GM23338 (cell line): ENCODE data around the gene NOLC1. TPM values are rescaled to one million over a fixed set of nuclear protein-coding genes. Genes with fewer than 3 reads are reported as not detected.

Experiments
- ATAC-seq: fragments of 200-7000 bp; cut with Tn5 transposase; 3 replicates; pipeline ENCODE4 v1.9.1; 2020
- DNase-seq: peaks from one replicate; pipeline ENCODE4 v3.0.0-alpha.2; 2015; ENCODE audit warnings: low spot score
- H2AFZ ChIP-seq: fragments of 200-600 bp; sonication (generic); 2 replicates; pipeline ENCODE4 v1.8.0; 2016; ENCODE audit warnings: antibody characterized with exemption, mild to moderate bottlenecking, moderate library complexity
- H3F3A ChIP-seq: fragments of 200-600 bp; sonication (generic); replicated peaks from 2 replicates; pipeline ENCODE4 v1.8.0; 2017; ENCODE audit warnings: antibody characterized with exemption, mixed run types, low read depth
- H3K27ac ChIP-seq: fragments of 200-600 bp; sonication (generic); 2 replicates; pipeline ENCODE4 v1.6.1; 2016; ENCODE audit warnings: low read depth
- H3K27me3 ChIP-seq: fragments of 200-600 bp; sonication (generic); 2 replicates; pipeline ENCODE4 v1.8.0; 2016; ENCODE audit warnings: mild to moderate bottlenecking, mixed run types, moderate library complexity; ENCODE audit not compliant: insufficient read depth
- H3K36me3 ChIP-seq: fragments of 200-600 bp; sonication (generic); 2 replicates; pipeline ENCODE4 v1.8.0; 2016; ENCODE audit warnings: mild to moderate bottlenecking; ENCODE audit not compliant: insufficient read depth
- H3K4me1 ChIP-seq: fragments of 200-600 bp; sonication (generic); 2 replicates; pipeline ENCODE4 v1.8.0; 2016; ENCODE audit warnings: mild to moderate bottlenecking, moderate library complexity; ENCODE audit not compliant: insufficient read depth
- H3K4me2 ChIP-seq: fragments of 200-600 bp; sonication (generic); 2 replicates; pipeline ENCODE4 v1.7.1; 2017; ENCODE audit warnings: mixed run types
- H3K4me3 ChIP-seq: fragments of 200-600 bp; sonication (generic); 2 replicates; pipeline ENCODE4 v1.6.1; 2016; ENCODE audit warnings: mixed run types
- H3K79me2 ChIP-seq: fragments of 200-600 bp; sonication (generic); replicated peaks from 2 replicates; pipeline ENCODE4 v1.8.0; 2017; ENCODE audit warnings: mild to moderate bottlenecking; ENCODE audit not compliant: insufficient read depth
- H3K9me2 ChIP-seq: fragments of 200-600 bp; sonication (generic); 2 replicates; pipeline ENCODE4 v1.8.0; 2017; ENCODE audit not compliant: insufficient read depth
- H4K20me1 ChIP-seq: fragments of 200-600 bp; sonication (generic); replicated peaks from 2 replicates; pipeline ENCODE4 v1.8.0; 2017; ENCODE audit warnings: mild to moderate bottlenecking; ENCODE audit not compliant: insufficient read depth
- H3K27ac Mint-ChIP-seq: 2 replicates; pipeline ENCODE4 v1.8.0; 2020; ENCODE audit warnings: inconsistent platforms, mild to moderate bottlenecking, moderate library complexity, mixed read lengths
- H3K27me3 Mint-ChIP-seq: 3 replicates; pipeline ENCODE4 v1.8.0; 2022; ENCODE audit warnings: low read depth, mild to moderate bottlenecking, moderate library complexity, mixed read lengths, inconsistent platforms; ENCODE audit not compliant: insufficient read depth, poor library complexity
- H3K36me3 Mint-ChIP-seq: 3 replicates; pipeline ENCODE4 v1.8.0; 2021; ENCODE audit warnings: low read depth, mild to moderate bottlenecking, inconsistent platforms, moderate library complexity, mixed read lengths
- H3K4me1 Mint-ChIP-seq: 3 replicates; pipeline ENCODE4 v1.8.0; 2020; ENCODE audit warnings: mild to moderate bottlenecking, inconsistent platforms, mixed read lengths
- H3K4me3 Mint-ChIP-seq: 3 replicates; pipeline ENCODE4 v1.8.0; 2021; ENCODE audit warnings: moderate library complexity, mild to moderate bottlenecking, inconsistent platforms, mixed read lengths
- H3K9me3 Mint-ChIP-seq: 3 replicates; pipeline ENCODE4 v1.8.0; 2020; ENCODE audit warnings: moderate library complexity, mild to moderate bottlenecking, inconsistent platforms, mixed read lengths
- CREB1 ChIP-seq: fragments of 250-450 bp; sonication (Bioruptor Pico); IDR thresholded peaks from 2 replicates; pipeline ENCODE4 v1.5.0; 2020; ENCODE audit warnings: low read depth, mild to moderate bottlenecking, moderate library complexity
- EZH2 ChIP-seq: fragments of 200-600 bp; sonication (generic); IDR thresholded peaks from one replicate; pipeline ENCODE4 v1.8.0; 2017; ENCODE audit warnings: antibody characterized with exemption, mild to moderate bottlenecking, low read depth; ENCODE audit not compliant: unreplicated experiment
- EZH2phosphoT487 ChIP-seq: fragments of 200-600 bp; sonication (generic); IDR thresholded peaks from one replicate; pipeline ENCODE4 v1.8.1; 2018; ENCODE audit warnings: antibody characterized with exemption; ENCODE audit not compliant: unreplicated experiment
- JUNB ChIP-seq: IDR thresholded peaks from one replicate; pipeline ENCODE4 v1.6.1; 2016; ENCODE audit warnings: antibody characterized with exemption; ENCODE audit not compliant: unreplicated experiment
- NANOG ChIP-seq: IDR thresholded peaks from 2 replicates; pipeline ENCODE4 v1.6.1; 2016; ENCODE audit warnings: antibody characterized with exemption, borderline replicate concordance
- POLR2AphosphoS5 ChIP-seq: IDR thresholded peaks from 2 replicates; pipeline ENCODE4 v1.6.1; 2016; ENCODE audit warnings: antibody characterized with exemption, low read depth
- STAT1 ChIP-seq: IDR thresholded peaks from one replicate; pipeline ENCODE4 v1.6.1; 2016; ENCODE audit warnings: antibody characterized with exemption; ENCODE audit not compliant: unreplicated experiment
- ZNF114 ChIP-seq: fragments of 250-450 bp; sonication (Bioruptor Pico); IDR thresholded peaks from 2 replicates; pipeline ENCODE4 v1.5.0; 2020; ENCODE audit warnings: mild to moderate bottlenecking, moderate library complexity
- ZNF331 ChIP-seq: fragments of 250-450 bp; sonication (Bioruptor Pico); IDR thresholded peaks from 2 replicates; pipeline ENCODE4 v1.5.0; 2020; ENCODE audit warnings: low read depth, mild to moderate bottlenecking, moderate library complexity
- polyA plus RNA-seq: library from polyadenylated mRNA; unstranded; fragments of >200 nt; fragmentation: Nextera tagmentation; extraction: Ambion mirVana; gene quantifications from 2 replicates; pipeline ENCODE4 v1.2.1, GENCODE V29; 2016
- total RNA-seq: library from RNA; depleted of rRNA; stranded (reverse); fragments of >200 nt; shearing (Covaris generic); gene quantifications from 2 replicates; pipeline ENCODE4 v1.2.3, GENCODE V29; 2014
- TF ChIP-seq, protein P1 (sequence below): IDR thresholded peaks from 2 replicates; pipeline ENCODE4 v1.6.1; 2016; ENCODE audit warnings: antibody characterized with exemption
- TF ChIP-seq, protein P2 (sequence below), 2 experiments: fragments of 200-600 bp in 1 of 2; sonication (generic) in 1 of 2; conservative IDR thresholded peaks; 2 replicates each; pipeline versions ENCODE4 v1.5.1 to v1.6.1; 2016 to 2017; ENCODE audit warnings: antibody characterized with exemption in 2 of 2, low read depth in 2 of 2, mild to moderate bottlenecking in 2 of 2, moderate library complexity in 1 of 2

NOLC1 gene
- total and polyA plus RNA-seq, 2 experiments from 2014 or later: 126 to 178 TPM

DNA sequence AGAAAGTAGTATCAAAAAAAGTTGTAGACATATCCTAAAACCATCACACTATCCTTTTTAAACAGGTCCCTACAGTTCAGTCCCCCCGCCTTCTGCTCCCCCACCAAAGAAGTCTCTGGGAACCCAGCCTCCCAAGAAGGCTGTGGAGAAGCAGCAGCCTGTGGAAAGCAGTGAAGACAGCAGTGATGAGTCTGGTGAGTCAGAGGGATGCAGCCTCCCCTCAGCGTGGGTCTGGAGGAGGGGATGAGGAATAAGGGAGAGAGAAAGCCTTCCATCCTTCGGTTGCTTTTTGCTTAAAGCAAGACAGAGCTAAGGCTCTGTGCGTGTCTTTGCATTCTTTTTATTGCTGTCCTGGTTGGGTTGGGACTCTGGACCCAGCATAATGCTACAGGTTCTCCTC lies 7.6 kb downstream of the NOLC1 start:
- H3K9me2 ChIP-seq: no peaks in the 10 kb centered on the region
- H3K9me3 Mint-ChIP-seq: no peaks in the 10 kb centered on the region
- no peaks in the 10 kb centered on the region for H3K27me3 ChIP-seq
- peaks cover 94% of the 10 kb centered on the region for H3K36me3 Mint-ChIP-seq
- H3F3A ChIP-seq: peaks cover 35% of the 10 kb centered on the region
- no peak overlapping the region for H3K27ac Mint-ChIP-seq
- peaks cover 21% of the 10 kb centered on the region for H3K4me1 ChIP-seq
- ATAC-seq: no peak
- no peak for DNase-seq
- no peak overlapping the region for H3K4me2 ChIP-seq
- TF ChIP-seq CREB1 (CRISPR knock-in tag) (no peak), JUNB (no peak), POLR2AphosphoS5 (no peak), ZNF114 (CRISPR knock-in tag) (no peak), NANOG (no peak), STAT1 (no peak), ZNF331 (no peak), EZH2phosphoT487 (no peak)
- TF ChIP-seq, protein P1, sequence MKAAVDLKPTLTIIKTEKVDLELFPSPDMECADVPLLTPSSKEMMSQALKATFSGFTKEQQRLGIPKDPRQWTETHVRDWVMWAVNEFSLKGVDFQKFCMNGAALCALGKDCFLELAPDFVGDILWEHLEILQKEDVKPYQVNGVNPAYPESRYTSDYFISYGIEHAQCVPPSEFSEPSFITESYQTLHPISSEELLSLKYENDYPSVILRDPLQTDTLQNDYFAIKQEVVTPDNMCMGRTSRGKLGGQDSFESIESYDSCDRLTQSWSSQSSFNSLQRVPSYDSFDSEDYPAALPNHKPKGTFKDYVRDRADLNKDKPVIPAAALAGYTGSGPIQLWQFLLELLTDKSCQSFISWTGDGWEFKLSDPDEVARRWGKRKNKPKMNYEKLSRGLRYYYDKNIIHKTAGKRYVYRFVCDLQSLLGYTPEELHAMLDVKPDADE: no peak
- TF ChIP-seq, protein P2, sequence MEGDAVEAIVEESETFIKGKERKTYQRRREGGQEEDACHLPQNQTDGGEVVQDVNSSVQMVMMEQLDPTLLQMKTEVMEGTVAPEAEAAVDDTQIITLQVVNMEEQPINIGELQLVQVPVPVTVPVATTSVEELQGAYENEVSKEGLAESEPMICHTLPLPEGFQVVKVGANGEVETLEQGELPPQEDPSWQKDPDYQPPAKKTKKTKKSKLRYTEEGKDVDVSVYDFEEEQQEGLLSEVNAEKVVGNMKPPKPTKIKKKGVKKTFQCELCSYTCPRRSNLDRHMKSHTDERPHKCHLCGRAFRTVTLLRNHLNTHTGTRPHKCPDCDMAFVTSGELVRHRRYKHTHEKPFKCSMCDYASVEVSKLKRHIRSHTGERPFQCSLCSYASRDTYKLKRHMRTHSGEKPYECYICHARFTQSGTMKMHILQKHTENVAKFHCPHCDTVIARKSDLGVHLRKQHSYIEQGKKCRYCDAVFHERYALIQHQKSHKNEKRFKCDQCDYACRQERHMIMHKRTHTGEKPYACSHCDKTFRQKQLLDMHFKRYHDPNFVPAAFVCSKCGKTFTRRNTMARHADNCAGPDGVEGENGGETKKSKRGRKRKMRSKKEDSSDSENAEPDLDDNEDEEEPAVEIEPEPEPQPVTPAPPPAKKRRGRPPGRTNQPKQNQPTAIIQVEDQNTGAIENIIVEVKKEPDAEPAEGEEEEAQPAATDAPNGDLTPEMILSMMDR (conservative IDR thresholded peaks at IDR 0.05; ENCODE audit: low read depth in 2 of 2): no peak
- peaks cover 9% of the 10 kb centered on the region; the same call in 2 of the 3 replicates for H3K4me1 Mint-ChIP-seq
- no peak overlapping the region for H2AFZ ChIP-seq
- no peak overlapping the region for H3K4me3 Mint-ChIP-seq
- H3K36me3 ChIP-seq: peaks cover 71% of the 10 kb centered on the region
- no peak overlapping the region for H3K27ac ChIP-seq
- no peak overlapping the region for H3K4me3 ChIP-seq
- H3K79me2 ChIP-seq: peaks cover 39% of the 10 kb centered on the region
- H3K27me3 Mint-ChIP-seq: peaks cover 9% of the 10 kb centered on the region
- H4K20me1 ChIP-seq: peaks cover 53% of the 10 kb centered on the region

DNA sequence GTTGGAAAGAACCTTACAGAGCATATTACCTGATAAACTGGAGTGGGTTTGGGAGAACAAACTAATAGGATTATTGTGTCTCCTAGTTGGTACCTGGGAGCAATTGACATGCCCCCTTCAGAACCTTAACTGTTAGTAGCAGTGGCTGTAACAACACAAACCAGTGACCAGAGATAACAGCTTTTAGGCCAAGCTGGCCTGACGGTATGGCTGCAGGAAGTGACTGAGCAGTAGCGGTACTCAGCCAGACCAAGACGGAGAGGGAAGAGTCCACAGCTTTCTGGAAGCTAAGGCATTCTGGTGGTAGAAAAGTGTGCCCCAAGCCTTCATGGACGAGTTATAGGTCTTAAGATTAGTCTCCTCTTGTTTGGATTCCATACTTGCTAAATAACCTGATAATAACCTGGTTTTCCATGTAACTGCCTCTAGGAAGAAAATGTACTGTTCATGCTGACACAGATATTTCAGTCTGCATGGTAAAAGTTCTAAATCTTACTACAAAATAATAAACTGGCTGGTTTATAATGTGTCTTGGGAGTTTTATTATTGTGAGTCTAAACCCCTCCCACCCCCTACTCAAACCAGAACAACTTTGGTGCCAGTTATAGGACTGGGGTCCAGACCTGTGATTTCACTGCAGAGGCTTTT lies 11.3 kb downstream of the NOLC1 start:
- peaks cover 47% of the 10 kb centered on the region for H3K36me3 ChIP-seq
- H3K4me2 ChIP-seq: peak overlapping the region; percentile 59; the same call in 1 of the 2 replicates
- H3F3A ChIP-seq: peaks cover 23% of the 10 kb centered on the region
- H3K9me3 Mint-ChIP-seq: no peaks in the 10 kb centered on the region
- peak overlapping the region; percentile 80; the same call in 1 of the 2 replicates for H3K27ac Mint-ChIP-seq
- DNase-seq: no peak
- peaks cover 9% of the 10 kb centered on the region; the same call in 2 of the 3 replicates for H3K4me1 Mint-ChIP-seq
- peak overlapping the region; percentile 53 for H3K27ac ChIP-seq
- H3K4me1 ChIP-seq: peaks cover 21% of the 10 kb centered on the region
- peaks cover 24% of the 10 kb centered on the region; the same call in 1 of the 2 replicates for H4K20me1 ChIP-seq
- peaks cover 58% of the 10 kb centered on the region for H3K36me3 Mint-ChIP-seq
- no peak overlapping the region for H3K4me3 ChIP-seq
- ATAC-seq: peak; percentile 25
- 0 out of 2 replicates have a peak, but pooled peaks cover 3% of the 10 kb centered on the region for H3K79me2 ChIP-seq
- H3K27me3 Mint-ChIP-seq: peaks cover 4% of the 10 kb centered on the region
- H2AFZ ChIP-seq: no peak overlapping the region
- H3K27me3 ChIP-seq: no peaks in the 10 kb centered on the region
- no peak overlapping the region for H3K4me3 Mint-ChIP-seq
- no peaks in the 10 kb centered on the region for H3K9me2 ChIP-seq
- TF ChIP-seq, protein P1: no peak
- no peak for TF ChIP-seq ZNF114 (CRISPR knock-in tag)
- no peak for TF ChIP-seq EZH2
- no peak for TF ChIP-seq ZNF331
- TF ChIP-seq, protein P2 (conservative IDR thresholded peaks at IDR 0.05; ENCODE audit: low read depth in 2 of 2): no peak
- no peak for TF ChIP-seq CREB1 (CRISPR knock-in tag)
- TF ChIP-seq POLR2AphosphoS5: no peak
- TF ChIP-seq NANOG: no peak
